ENCODE data around the gene PIGR. TPM values are rescaled to one million over a fixed set of nuclear protein-coding genes. Genes with fewer than 3 reads are reported as not detected.

PIGR gene
- total and polyA plus RNA-seq, 7 donors = 0.06 to 0.64 (median 0.48) TPM

DNA sequence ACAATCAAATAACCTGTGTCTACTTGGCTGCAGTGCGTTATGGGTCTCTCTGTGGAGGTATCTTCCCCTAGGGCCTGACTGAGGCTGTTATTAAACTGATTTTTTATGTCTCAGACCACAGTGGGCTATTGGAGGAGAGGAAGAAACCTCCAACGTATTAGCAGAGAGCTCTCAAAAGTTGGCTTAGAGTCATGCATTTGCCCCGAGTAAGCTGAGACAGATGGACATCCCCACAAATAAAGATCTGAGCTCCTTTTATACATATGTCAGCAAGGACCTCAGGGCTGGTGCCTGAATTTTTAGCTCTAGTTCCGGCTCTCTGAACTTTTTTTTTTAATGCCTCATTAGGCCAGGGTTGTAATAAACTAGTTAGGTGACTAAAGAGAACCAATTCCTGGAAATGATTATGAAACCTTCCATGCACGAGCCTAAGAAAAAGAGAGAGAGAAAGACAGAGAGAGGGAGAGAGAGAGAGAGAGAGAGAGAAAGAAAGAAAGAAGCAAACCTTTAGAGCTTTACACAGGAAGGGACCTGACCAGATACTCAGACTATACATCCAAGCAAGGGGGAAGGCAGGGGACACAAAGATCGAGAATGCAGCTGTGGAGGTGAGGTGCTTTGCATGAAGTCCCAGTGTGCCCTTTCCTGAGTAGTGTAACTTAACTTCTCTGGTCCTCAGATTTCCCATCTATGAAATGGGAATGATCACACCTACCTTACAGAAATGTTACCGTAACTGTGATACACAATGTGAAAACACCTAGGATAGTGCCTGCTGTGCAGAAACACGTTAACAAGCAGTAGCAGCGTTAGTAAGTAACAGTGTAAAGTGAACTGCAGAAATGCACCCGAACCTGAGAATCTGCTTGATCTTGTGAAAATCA lies 8.4 kb upstream of the PIGR start:
- Histone ChIP-seq H3K27me3 (ENCODE audit: insufficient read depth in 3 of 3, low read length in 2 of 3) (peaks cover 0 to under 1% (median 0%) of the 10 kb centered on the region in 3 donors), H3K36me3 (ENCODE audit: insufficient read depth in 1 of 2, low read depth in 1 of 2) (no peaks in the 10 kb centered on the region), H3K9me3 (no peaks in the 10 kb centered on the region), H3K4me1 (no peaks in the 10 kb centered on the region), H3K27ac (no peak overlapping the region), H3K4me3 (no peak overlapping the region)
- ATAC-seq = no peak
- no peak for TF ChIP-seq CTCF (IDR thresholded peaks at IDR 0.05)
- intact Hi-C loops (cut with DNase I) = no loop called here
- WGBS, 3 donors = 66 to 78% (median 72%) methylated on average over 10 of the region's 10 CpGs
- DNase-seq = no peak

DNA sequence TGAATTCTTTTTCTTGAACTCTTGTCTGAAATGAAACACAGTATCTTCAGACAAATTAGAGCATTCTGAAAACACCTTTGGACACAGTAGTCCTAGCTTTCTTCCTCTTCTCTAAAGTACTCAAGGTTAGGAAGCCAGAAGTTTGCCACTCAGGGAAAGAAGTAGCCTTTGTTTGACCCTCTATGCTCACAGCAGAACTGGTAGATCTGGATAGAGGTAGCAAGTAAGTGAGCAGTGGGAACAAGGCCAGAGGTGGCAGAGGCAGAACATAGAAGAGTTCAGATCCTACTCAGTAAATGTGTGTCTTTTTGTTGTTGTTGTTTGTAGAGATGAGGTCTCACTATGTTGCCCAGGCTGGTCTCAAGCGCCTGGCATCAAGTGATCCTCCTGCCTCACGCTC lies 7.4 kb upstream of the PIGR start:
- 97% methylated on average over 2 of the region's 2 CpGs for WGBS, 3 donors
- no peak for ATAC-seq
- no peak for DNase-seq
- Histone ChIP-seq H3K27ac (no peak overlapping the region), H3K4me3 (no peak overlapping the region), H3K4me1 (no peaks in the 10 kb centered on the region), H3K27me3 (ENCODE audit: insufficient read depth in 3 of 3, low read length in 2 of 3) (peaks cover 0 to 6% (median 3%) of the 10 kb centered on the region in 3 donors), H3K36me3 (ENCODE audit: insufficient read depth in 1 of 2, low read depth in 1 of 2) (no peaks in the 10 kb centered on the region), H3K9me3 (no peaks in the 10 kb centered on the region)
- no peak for TF ChIP-seq CTCF (IDR thresholded peaks at IDR 0.05)
- intact Hi-C loops (cut with DNase I) = no loop called here

GRCh38 chr1:206953126-206953525 lies 6.9 kb upstream of the PIGR start:
- Histone ChIP-seq H3K36me3 (ENCODE audit: insufficient read depth in 1 of 2, low read depth in 1 of 2) (no peaks in the 10 kb centered on the region), H3K4me1 (no peaks in the 10 kb centered on the region), H3K27me3 (ENCODE audit: insufficient read depth in 3 of 3, low read length in 2 of 3) (peaks cover 0 to 7% (median 6%) of the 10 kb centered on the region in 3 donors), H3K4me3 (no peak overlapping the region), H3K27ac (no peak overlapping the region), H3K9me3 (no peaks in the 10 kb centered on the region)
- intact Hi-C loops (cut with DNase I) = no loop called here
- DNase-seq = no peak
- 87 to 88% (median 87%) methylated on average over 3 of the region's 3 CpGs for WGBS, 3 donors
- TF ChIP-seq CTCF (IDR thresholded peaks at IDR 0.05) = no peak
- ATAC-seq = no peak

DNA sequence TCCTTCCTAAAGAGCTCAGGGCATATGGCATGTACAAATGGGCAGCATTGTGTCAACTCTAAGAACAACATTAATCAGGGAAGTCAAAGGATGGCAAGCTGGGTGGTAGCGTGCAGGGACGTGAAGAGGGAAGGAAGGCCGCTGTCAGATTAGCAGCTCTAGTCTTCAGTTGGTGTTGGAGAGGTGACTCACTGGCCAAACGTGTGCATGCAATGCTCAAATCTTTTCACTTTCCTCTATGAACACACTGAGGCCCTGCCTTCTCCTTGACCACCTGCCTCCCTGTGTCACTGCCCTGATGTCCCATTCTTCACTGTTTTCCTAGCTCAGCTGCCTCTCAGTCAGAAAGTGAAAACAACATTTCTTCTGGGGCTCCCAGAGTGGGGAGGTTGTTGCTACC lies 5.9 kb upstream of the PIGR start:
- peaks cover 0 to 7% (median 6%) of the 10 kb centered on the region in 3 donors for H3K27me3 ChIP-seq (ENCODE audit: insufficient read depth in 3 of 3, low read length in 2 of 3)
- H3K36me3 ChIP-seq (ENCODE audit: insufficient read depth in 1 of 2, low read depth in 1 of 2) = no peaks in the 10 kb centered on the region
- H3K4me3 ChIP-seq = no peak overlapping the region
- no peak overlapping the region for H3K27ac ChIP-seq
- no peak for DNase-seq
- TF ChIP-seq CTCF (IDR thresholded peaks at IDR 0.05) = no peak
- WGBS, 3 donors = 59 to 65% (median 59%) methylated on average over 4 of the region's 4 CpGs
- ATAC-seq = no peak
- no peaks in the 10 kb centered on the region for H3K4me1 ChIP-seq
- H3K9me3 ChIP-seq = no peaks in the 10 kb centered on the region
- intact Hi-C loops (cut with DNase I) = no loop called here
